Measurements from ENCODE around the gene OR2S2. TPM values are rescaled to one million over a fixed set of nuclear protein-coding genes. Genes with fewer than 3 reads are reported as not detected.
A peak's percentile ranks its signal among the peaks of the same experiment; 100 is the strongest.
"Not testable (repeated sequence)": the region's sequence is repeated elsewhere in the genome, so short reads cannot be mapped to it uniquely, and the experiment has no call there.

Gene OR2S2
- total RNA-seq, 2 donors from 2014 or later: not detected

- no peak overlapping the region for H3K27ac Mint-ChIP-seq
- peaks cover 11% of the 10 kb centered on the region for H3K4me1 Mint-ChIP-seq
- no peaks in the 10 kb centered on the region for H3K27me3 Mint-ChIP-seq
- no peaks in the 10 kb centered on the region for H3K9me3 Mint-ChIP-seq
- H3K36me3 Mint-ChIP-seq (ENCODE audit: low read depth): no peaks in the 10 kb centered on the region
- H3K4me3 Mint-ChIP-seq: no peak overlapping the region
- ATAC-seq (replicated peaks): peak; percentile 78
These were observed 25.2 kb downstream of the OR2S2 start for GRCh38 chr9:35932735-35933134.

GRCh38 chr9:35930989-35931388, 27.0 kb downstream of the OR2S2 start:
- Mint-ChIP-seq H3K9me3 (no peaks in the 10 kb centered on the region), H3K36me3 (ENCODE audit: low read depth) (no peaks in the 10 kb centered on the region), H3K4me1 (peaks cover 11% of the 10 kb centered on the region), H3K27me3 (no peaks in the 10 kb centered on the region), H3K4me3 (no peak overlapping the region), H3K27ac (no peak overlapping the region)
- ATAC-seq (replicated peaks): no peak

GRCh38 chr9:35930521-35930920, 27.4 kb downstream of the OR2S2 start:
- Mint-ChIP-seq H3K4me3 (no peak overlapping the region), H3K36me3 (ENCODE audit: low read depth) (no peaks in the 10 kb centered on the region), H3K27ac (no peak overlapping the region), H3K4me1 (peaks cover 11% of the 10 kb centered on the region), H3K27me3 (no peaks in the 10 kb centered on the region), H3K9me3 (no peaks in the 10 kb centered on the region)
- no peak for ATAC-seq (replicated peaks)

- H3K36me3 Mint-ChIP-seq (ENCODE audit: low read depth): no peaks in the 10 kb centered on the region
- no peaks in the 10 kb centered on the region for H3K9me3 Mint-ChIP-seq
- H3K27ac Mint-ChIP-seq: no peak overlapping the region
- no peak overlapping the region for H3K4me3 Mint-ChIP-seq
- no peak for ATAC-seq (replicated peaks)
- H3K4me1 Mint-ChIP-seq: peaks cover 11% of the 10 kb centered on the region
- H3K27me3 Mint-ChIP-seq: no peaks in the 10 kb centered on the region
These were observed 28.6 kb downstream of the OR2S2 start for GRCh38 chr9:35929453-35929718.

GRCh38 chr9:35928591-35929452, 29.1 kb downstream of the OR2S2 start:
- Mint-ChIP-seq H3K27me3 (no peaks in the 10 kb centered on the region), H3K36me3 (ENCODE audit: low read depth) (no peaks in the 10 kb centered on the region), H3K27ac (no peak overlapping the region), H3K9me3 (no peaks in the 10 kb centered on the region), H3K4me1 (peaks cover 16% of the 10 kb centered on the region), H3K4me3 (no peak overlapping the region)
- ATAC-seq (replicated peaks): no peak

- no peaks in the 10 kb centered on the region for H3K27me3 Mint-ChIP-seq
- H3K9me3 Mint-ChIP-seq: no peaks in the 10 kb centered on the region
- ATAC-seq (replicated peaks): peak; percentile 99
- H3K36me3 Mint-ChIP-seq (ENCODE audit: low read depth): no peaks in the 10 kb centered on the region
- peak overlapping the region; percentile 51 for H3K27ac Mint-ChIP-seq
- H3K4me3 Mint-ChIP-seq: peak overlapping the region; percentile 43
- H3K4me1 Mint-ChIP-seq: peaks cover 10% of the 10 kb centered on the region
These were observed 33.8 kb downstream of the OR2S2 start for GRCh38 chr9:35923927-35924763.

GRCh38 chr9:35923598-35923926, 34.4 kb downstream of the OR2S2 start:
- Mint-ChIP-seq H3K4me3 (no peak overlapping the region), H3K36me3 (ENCODE audit: low read depth) (no peaks in the 10 kb centered on the region)

GRCh38 chr9:35920051-35920620, 37.8 kb downstream of the OR2S2 start:
- no peaks in the 10 kb centered on the region for H3K27me3 Mint-ChIP-seq
- H3K4me1 Mint-ChIP-seq: peaks cover 10% of the 10 kb centered on the region
- no peak overlapping the region for H3K4me3 Mint-ChIP-seq
- H3K9me3 Mint-ChIP-seq: no peaks in the 10 kb centered on the region
- no peak overlapping the region for H3K27ac Mint-ChIP-seq
- no peak for ATAC-seq (replicated peaks)
- no peaks in the 10 kb centered on the region for H3K36me3 Mint-ChIP-seq (ENCODE audit: low read depth)

More at GRCh38 chr9:35923598-35923926, 34.4 kb downstream of the OR2S2 start:
- H3K27ac Mint-ChIP-seq: peak overlapping the region; percentile 51
- H3K4me1 Mint-ChIP-seq: peaks cover 10% of the 10 kb centered on the region
- ATAC-seq (replicated peaks): no peak
- H3K27me3 Mint-ChIP-seq: no peaks in the 10 kb centered on the region
- no peaks in the 10 kb centered on the region for H3K9me3 Mint-ChIP-seq

- Mint-ChIP-seq H3K27me3 (no peaks in the 10 kb centered on the region), H3K27ac (no peak overlapping the region), H3K4me1 (peaks cover 10% of the 10 kb centered on the region), H3K9me3 (no peaks in the 10 kb centered on the region), H3K36me3 (ENCODE audit: low read depth) (no peaks in the 10 kb centered on the region), H3K4me3 (no peak overlapping the region)
- ATAC-seq (replicated peaks): no peak
These were observed 38.5 kb downstream of the OR2S2 start for GRCh38 chr9:35919212-35920008.

GRCh38 chr9:35918780-35919179, 39.2 kb downstream of the OR2S2 start:
- ATAC-seq (replicated peaks): no peak
- no peak overlapping the region for H3K4me3 Mint-ChIP-seq
- H3K27me3 Mint-ChIP-seq: no peaks in the 10 kb centered on the region
- H3K36me3 Mint-ChIP-seq (ENCODE audit: low read depth): no peaks in the 10 kb centered on the region
- H3K9me3 Mint-ChIP-seq: no peaks in the 10 kb centered on the region
- H3K27ac Mint-ChIP-seq: peak overlapping the region; percentile 4
- peaks cover 5% of the 10 kb centered on the region for H3K4me1 Mint-ChIP-seq

GRCh38 chr9:35917261-35917660, 40.7 kb downstream of the OR2S2 start:
- no peaks in the 10 kb centered on the region for H3K27me3 Mint-ChIP-seq
- no peaks in the 10 kb centered on the region for H3K4me1 Mint-ChIP-seq
- no peak overlapping the region for H3K4me3 Mint-ChIP-seq
- H3K27ac Mint-ChIP-seq: no peak overlapping the region
- H3K36me3 Mint-ChIP-seq (ENCODE audit: low read depth): no peaks in the 10 kb centered on the region
- no peak for ATAC-seq (replicated peaks)
- H3K9me3 Mint-ChIP-seq: no peaks in the 10 kb centered on the region

GRCh38 chr9:35915681-35916294, 42.2 kb downstream of the OR2S2 start:
- Mint-ChIP-seq H3K4me1 (peaks cover 10% of the 10 kb centered on the region), H3K4me3 (no peak overlapping the region), H3K36me3 (ENCODE audit: low read depth) (no peaks in the 10 kb centered on the region), H3K9me3 (no peaks in the 10 kb centered on the region), H3K27me3 (no peaks in the 10 kb centered on the region), H3K27ac (no peak overlapping the region)
- no peak for ATAC-seq (replicated peaks)

- H3K4me1 Mint-ChIP-seq: peaks cover 13% of the 10 kb centered on the region
- peak; percentile 37 for ATAC-seq (replicated peaks)
- H3K27ac Mint-ChIP-seq: no peak overlapping the region
- no peaks in the 10 kb centered on the region for H3K36me3 Mint-ChIP-seq (ENCODE audit: low read depth)
- H3K9me3 Mint-ChIP-seq: no peaks in the 10 kb centered on the region
- H3K4me3 Mint-ChIP-seq: no peak overlapping the region
- no peaks in the 10 kb centered on the region for H3K27me3 Mint-ChIP-seq
These were observed 43.6 kb downstream of the OR2S2 start for GRCh38 chr9:35914301-35914807.

- H3K27ac Mint-ChIP-seq; H3K4me3 Mint-ChIP-seq; H3K27me3 Mint-ChIP-seq; H3K36me3 Mint-ChIP-seq (ENCODE audit: low read depth); ATAC-seq (replicated peaks); H3K9me3 Mint-ChIP-seq: not testable (repeated sequence)
- H3K4me1 Mint-ChIP-seq: peaks cover 20% of the 10 kb centered on the region
These were observed 44.5 kb downstream of the OR2S2 start for GRCh38 chr9:35913429-35913828.

All from activated T-helper 17 cell treated with anti-CD3 and anti-CD28 coated beads, Interleukin-2, amount 50 U/mL, for 72 hours (primary cell).